ENCODE data around the gene BSDC1.
A peak's percentile ranks its signal among the peaks of the same experiment; 100 is the strongest.

The BSDC1 gene

GRCh38 chr1:32421775-32422174 is 27.5 kb upstream of the BSDC1 start:
- Histone ChIP-seq H3F3A (ENCODE audit: low read depth) (no peaks in the 10 kb centered on the region), H3K36me3 (ENCODE audit: insufficient read depth, low read length) (no peaks in the 10 kb centered on the region), H3K27me3 (ENCODE audit: insufficient read depth, low read length, poor library complexity, severe bottlenecking) (no peaks in the 10 kb centered on the region), H3K79me2 (ENCODE audit: insufficient read depth, low read length) (no peaks in the 10 kb centered on the region), H3K4me2 (ENCODE audit: low read depth, low read length, poor library complexity, severe bottlenecking) (no peak overlapping the region), H2AFZ (ENCODE audit: low read length) (no peak overlapping the region), H4K20me1 (ENCODE audit: insufficient read depth, low read length, poor library complexity, severe bottlenecking) (no peaks in the 10 kb centered on the region), H3K9me2 (replicated peaks; ENCODE audit: low read depth, low read length) (no peaks in the 10 kb centered on the region), H3K4me3 (ENCODE audit: low read length, poor library complexity, severe bottlenecking) (no peak overlapping the region), H3K9ac (ENCODE audit: low read depth, low read length, poor library complexity, severe bottlenecking) (no peak overlapping the region), H3K4me1 (ENCODE audit: insufficient read depth, low read length, poor library complexity, severe bottlenecking) (no peaks in the 10 kb centered on the region), H3K9me3 (ENCODE audit: insufficient read depth, low read depth, low read length) (no peaks in the 10 kb centered on the region)
- no peak for TF ChIP-seq CTCF (conservative IDR thresholded peaks at IDR 0.05; ENCODE audit: low read length)
- no peak for TF ChIP-seq EZH2phosphoT487 (IDR thresholded peaks at IDR 0.05; ENCODE audit: borderline replicate concordance)

GRCh38 chr1:32414186-32414886 is 20.1 kb upstream of the BSDC1 start:
- Histone ChIP-seq H3F3A (ENCODE audit: low read depth) (no peaks in the 10 kb centered on the region), H3K9ac (ENCODE audit: low read depth, low read length, poor library complexity, severe bottlenecking) (no peak overlapping the region), H3K4me2 (ENCODE audit: low read depth, low read length, poor library complexity, severe bottlenecking) (no peak overlapping the region), H3K4me3 (ENCODE audit: low read length, poor library complexity, severe bottlenecking) (no peak overlapping the region), H3K9me2 (replicated peaks; ENCODE audit: low read depth, low read length) (no peaks in the 10 kb centered on the region), H3K27me3 (ENCODE audit: insufficient read depth, low read length, poor library complexity, severe bottlenecking) (no peaks in the 10 kb centered on the region), H3K9me3 (ENCODE audit: insufficient read depth, low read depth, low read length) (no peaks in the 10 kb centered on the region), H4K20me1 (ENCODE audit: insufficient read depth, low read length, poor library complexity, severe bottlenecking) (no peaks in the 10 kb centered on the region), H3K79me2 (ENCODE audit: insufficient read depth, low read length) (no peaks in the 10 kb centered on the region), H2AFZ (ENCODE audit: low read length) (peak overlapping the region; percentile 68), H3K4me1 (ENCODE audit: insufficient read depth, low read length, poor library complexity, severe bottlenecking) (no peaks in the 10 kb centered on the region), H3K36me3 (ENCODE audit: insufficient read depth, low read length) (no peaks in the 10 kb centered on the region)
- TF ChIP-seq EZH2phosphoT487 (IDR thresholded peaks at IDR 0.05; ENCODE audit: borderline replicate concordance) = no peak
- TF ChIP-seq CTCF (conservative IDR thresholded peaks at IDR 0.05; ENCODE audit: low read length) = no peak; the same call in 1 of the 2 replicates

- Histone ChIP-seq H3K27me3 (ENCODE audit: insufficient read depth, low read length, poor library complexity, severe bottlenecking) (no peaks in the 10 kb centered on the region), H2AFZ (ENCODE audit: low read length) (peak overlapping the region; percentile 68), H3F3A (ENCODE audit: low read depth) (no peaks in the 10 kb centered on the region), H3K4me1 (ENCODE audit: insufficient read depth, low read length, poor library complexity, severe bottlenecking) (no peaks in the 10 kb centered on the region), H3K4me3 (ENCODE audit: low read length, poor library complexity, severe bottlenecking) (no peak overlapping the region), H3K9me3 (ENCODE audit: insufficient read depth, low read depth, low read length) (no peaks in the 10 kb centered on the region), H3K9me2 (replicated peaks; ENCODE audit: low read depth, low read length) (no peaks in the 10 kb centered on the region), H4K20me1 (ENCODE audit: insufficient read depth, low read length, poor library complexity, severe bottlenecking) (no peaks in the 10 kb centered on the region), H3K9ac (ENCODE audit: low read depth, low read length, poor library complexity, severe bottlenecking) (no peak overlapping the region), H3K36me3 (ENCODE audit: insufficient read depth, low read length) (no peaks in the 10 kb centered on the region), H3K79me2 (ENCODE audit: insufficient read depth, low read length) (no peaks in the 10 kb centered on the region), H3K4me2 (ENCODE audit: low read depth, low read length, poor library complexity, severe bottlenecking) (no peak overlapping the region)
- TF ChIP-seq EZH2phosphoT487 (IDR thresholded peaks at IDR 0.05; ENCODE audit: borderline replicate concordance) = no peak
- TF ChIP-seq CTCF (conservative IDR thresholded peaks at IDR 0.05; ENCODE audit: low read length) = peak; percentile 91
Measured at GRCh38 chr1:32413507-32414185, 19.4 kb upstream of the BSDC1 start.

All from Loucy (cell line).